ENCODE measurements around the gene DAW1.

Gene DAW1

GRCh38 chr2:227908266-227909054 is 37.0 kb downstream of the DAW1 start:
- no peaks in the 10 kb centered on the region for H3K27me3 ChIP-seq (ENCODE audit: insufficient read depth, low read depth)
- no peak for TF ChIP-seq CTCF (conservative IDR thresholded peaks at IDR 0.05; ENCODE audit: low read depth, low read length)
- H3K36me3 ChIP-seq (ENCODE audit: insufficient read depth), result no peaks in the 10 kb centered on the region
- H4K20me1 ChIP-seq (ENCODE audit: insufficient read depth), result no peaks in the 10 kb centered on the region
- H3K9ac ChIP-seq, result no peak overlapping the region
- no peak overlapping the region for H3K27ac ChIP-seq
- no peak overlapping the region for H2AFZ ChIP-seq (ENCODE audit: low read depth)
- no peak overlapping the region for H3K4me2 ChIP-seq
- H3K79me2 ChIP-seq (ENCODE audit: insufficient read depth, low read depth), result no peaks in the 10 kb centered on the region
- no peak overlapping the region for H3K4me3 ChIP-seq (IDR thresholded peaks at IDR 0.05; ENCODE audit: insufficient read depth, low read depth, low read length)
- H3K4me1 ChIP-seq (ENCODE audit: low read depth, poor library complexity, severe bottlenecking), result no peaks in the 10 kb centered on the region

- Histone ChIP-seq H3K27me3 (ENCODE audit: insufficient read depth, low read depth) (no peaks in the 10 kb centered on the region), H3K9ac (no peak overlapping the region), H3K4me1 (ENCODE audit: low read depth, poor library complexity, severe bottlenecking) (no peaks in the 10 kb centered on the region), H4K20me1 (ENCODE audit: insufficient read depth) (no peaks in the 10 kb centered on the region), H2AFZ (ENCODE audit: low read depth) (no peak overlapping the region), H3K4me3 (IDR thresholded peaks at IDR 0.05; ENCODE audit: insufficient read depth, low read depth, low read length) (no peak overlapping the region), H3K27ac (no peak overlapping the region), H3K4me2 (no peak overlapping the region), H3K36me3 (ENCODE audit: insufficient read depth) (no peaks in the 10 kb centered on the region), H3K79me2 (ENCODE audit: insufficient read depth, low read depth) (no peaks in the 10 kb centered on the region)
- TF ChIP-seq CTCF (conservative IDR thresholded peaks at IDR 0.05; ENCODE audit: low read depth, low read length), result no peak
These were observed 42.9 kb downstream of the DAW1 start for GRCh38 chr2:227914362-227914761.

GRCh38 chr2:227921648-227922047 is 50.2 kb downstream of the DAW1 start:
- no peak for TF ChIP-seq CTCF (conservative IDR thresholded peaks at IDR 0.05; ENCODE audit: low read depth, low read length)
- H4K20me1 ChIP-seq (ENCODE audit: insufficient read depth), result no peaks in the 10 kb centered on the region
- no peak overlapping the region for H2AFZ ChIP-seq (ENCODE audit: low read depth)
- H3K4me1 ChIP-seq (ENCODE audit: low read depth, poor library complexity, severe bottlenecking), result no peaks in the 10 kb centered on the region
- no peaks in the 10 kb centered on the region for H3K36me3 ChIP-seq (ENCODE audit: insufficient read depth)
- no peak overlapping the region for H3K4me2 ChIP-seq
- no peak overlapping the region for H3K4me3 ChIP-seq (IDR thresholded peaks at IDR 0.05; ENCODE audit: insufficient read depth, low read depth, low read length)
- H3K27me3 ChIP-seq (ENCODE audit: insufficient read depth, low read depth), result no peaks in the 10 kb centered on the region
- H3K79me2 ChIP-seq (ENCODE audit: insufficient read depth, low read depth), result no peaks in the 10 kb centered on the region
- H3K27ac ChIP-seq, result no peak overlapping the region
- no peak overlapping the region for H3K9ac ChIP-seq

GRCh38 chr2:227932001-227932400 is 60.6 kb downstream of the DAW1 start:
- peak overlapping the region; percentile 50; the same call in 1 of the 2 replicates for H3K4me2 ChIP-seq
- no peaks in the 10 kb centered on the region for H3K27me3 ChIP-seq (ENCODE audit: insufficient read depth, low read depth)
- no peak overlapping the region for H3K4me3 ChIP-seq (IDR thresholded peaks at IDR 0.05; ENCODE audit: insufficient read depth, low read depth, low read length)
- no peak overlapping the region for H2AFZ ChIP-seq (ENCODE audit: low read depth)
- H3K4me1 ChIP-seq (ENCODE audit: low read depth, poor library complexity, severe bottlenecking), result peaks cover 23% of the 10 kb centered on the region
- TF ChIP-seq CTCF (conservative IDR thresholded peaks at IDR 0.05; ENCODE audit: low read depth, low read length), result no peak
- no peaks in the 10 kb centered on the region for H3K36me3 ChIP-seq (ENCODE audit: insufficient read depth)
- no peaks in the 10 kb centered on the region for H4K20me1 ChIP-seq (ENCODE audit: insufficient read depth)
- H3K27ac ChIP-seq, result peak overlapping the region; percentile 17; the same call in 1 of the 2 replicates
- no peak overlapping the region for H3K9ac ChIP-seq
- H3K79me2 ChIP-seq (ENCODE audit: insufficient read depth, low read depth), result no peaks in the 10 kb centered on the region

Measured in KMS-11 (cell line).